GM12878 (cell line): ENCODE measurements around the gene TLE3. TPM values are rescaled to one million over a fixed set of nuclear protein-coding genes. Genes with fewer than 3 reads are reported as not detected.

Experiments used
- ATAC-seq: fragments of 200-7000 bp; cut with Tn5 transposase; 3 replicates; pipeline ENCODE4 v1.9.1; 2020; ENCODE audit warnings: mild to moderate bottlenecking, moderate library complexity
- BruUV-seq: library from RNA; stranded (reverse); fragments of 400-500 nt; replicated peaks from 2 replicates; lab custom pipeline; 2021; lab: Mats Ljungman, UMichigan
- CTCF ChIA-PET: fragments of 300-600 bp; sonication (Branson Sonifier 250); formaldehyde crosslinking; extraction: SDS; loops from one replicate; lab custom pipeline; 2021; ENCODE audit warnings: inconsistent platforms; lab: Yijun Ruan, JAX
- POLR2A ChIA-PET: fragments of 350-600 bp; formaldehyde crosslinking; extraction: SDS; loops from one replicate; lab custom pipeline; 2021; ENCODE audit warnings: inconsistent platforms; lab: Charles Lee
- RAD21 ChIA-PET: fragments of 300-600 bp; sonication (Branson Sonifier 250); formaldehyde crosslinking; loops from one replicate; lab custom pipeline; 2023; ENCODE audit warnings: antibody characterized with exemption; ENCODE audit not compliant: unreplicated experiment; lab: Charles Lee
- SMC1A ChIA-PET: fragments of 300-600 bp; sonication (Branson Sonifier 250); formaldehyde crosslinking; loops from one replicate; lab custom pipeline; 2023; ENCODE audit not compliant: unreplicated experiment, uncharacterized antibody; lab: Charles Lee
- DNase-seq: peaks from one replicate; pipeline ENCODE4 v3.0.0-alpha.2; 2011; ENCODE audit warnings: low read depth, low spot score
- FAIRE-seq: peaks from 3 replicates; lab custom pipeline; 2011; peaks lifted over from hg19 to GRCh38; lab: Jason Lieb, UNC
- H2AFZ ChIP-seq: 2 replicates; pipeline ENCODE4 v1.6.0; 2011; ENCODE audit warnings: low read depth, low read length, control low read depth; ENCODE audit not compliant: control insufficient read depth
- H3K27ac ChIP-seq: 2 replicates; pipeline ENCODE4 v1.5.1; 2011; ENCODE audit warnings: control low read depth; ENCODE audit not compliant: control insufficient read depth, insufficient read depth
- H3K27me3 ChIP-seq, 2 experiments: replicated peaks in 1 of 2; 2 replicates each; pipeline versions ENCODE4 v1.6.0 to v1.6.1; 2011; ENCODE audit warnings: low read length in 1 of 2; ENCODE audit not compliant: control insufficient read depth in 2 of 2, insufficient read depth in 2 of 2
- H3K36me3 ChIP-seq, 2 experiments: 2 replicates each; pipeline ENCODE4 v1.5.1; 2011; ENCODE audit warnings: low read length in 1 of 2; ENCODE audit not compliant: control insufficient read depth in 2 of 2, insufficient read depth in 2 of 2
- H3K4me1 ChIP-seq: 2 replicates; pipeline ENCODE4 v1.6.1; 2011; ENCODE audit warnings: mild to moderate bottlenecking, low read length, moderate library complexity, mixed read lengths; ENCODE audit not compliant: control insufficient read depth, insufficient read depth
- H3K4me2 ChIP-seq: 2 replicates; pipeline ENCODE4 v1.6.0; 2011; ENCODE audit warnings: control low read depth; ENCODE audit not compliant: control insufficient read depth, insufficient read depth
- H3K4me3 ChIP-seq: fragments of 200-600 bp; sonication (generic); 2 replicates; pipeline ENCODE4 v1.5.1; 2016
- H3K79me2 ChIP-seq: 2 replicates; pipeline ENCODE4 v1.6.0; 2011; ENCODE audit warnings: low read length; ENCODE audit not compliant: control insufficient read depth, insufficient read depth
- H3K9ac ChIP-seq: 2 replicates; pipeline ENCODE4 v1.8.0; 2011; ENCODE audit warnings: low read length, control low read depth, mixed read lengths; ENCODE audit not compliant: control insufficient read depth, insufficient read depth
- H3K9me3 ChIP-seq: replicated peaks from 3 replicates; pipeline ENCODE4 v1.5.1; 2011; ENCODE audit warnings: mild to moderate bottlenecking, low read length; ENCODE audit not compliant: control insufficient read depth, insufficient read depth
- H4K20me1 ChIP-seq: 2 replicates; pipeline ENCODE4 v1.6.0; 2011; ENCODE audit not compliant: control insufficient read depth, insufficient read depth
- CHD4 ChIP-seq: fragments of 200-600 bp; sonication (generic); IDR thresholded peaks from 2 replicates; pipeline ENCODE4 v1.6.1; 2016; ENCODE audit warnings: mild to moderate bottlenecking
- CREM ChIP-seq: IDR thresholded peaks from 2 replicates; pipeline ENCODE4 v1.6.1; 2014; ENCODE audit warnings: antibody characterized with exemption, low read depth
- CTCF ChIP-seq, 3 experiments: IDR thresholded peaks in 2 of 3; conservative IDR thresholded peaks in 1 of 3; 2 replicates each; pipeline ENCODE4 v1.5.1; 2011; ENCODE audit warnings: low read depth in 3 of 3, low read length in 3 of 3, mild to moderate bottlenecking in 3 of 3, control low read depth in 2 of 3, moderate library complexity in 2 of 3, inconsistent platforms in 1 of 3, mixed read lengths in 1 of 3; ENCODE audit not compliant: control insufficient read depth in 2 of 3, insufficient read depth in 1 of 3; ENCODE audit errors: extremely low read depth in 1 of 3
- HDAC6 ChIP-seq: fragments of 200-600 bp; sonication (generic); IDR thresholded peaks from one replicate; pipeline ENCODE4 v1.8.0; 2017; ENCODE audit warnings: antibody characterized with exemption; ENCODE audit not compliant: unreplicated experiment
- PML ChIP-seq: IDR thresholded peaks from 2 replicates; pipeline ENCODE4 v1.6.1; 2012; ENCODE audit warnings: low read length, inconsistent platforms
- ZNF622 ChIP-seq: fragments of 450-650 bp; IDR thresholded peaks from 2 replicates; pipeline ENCODE4 v1.6.1; 2017; ENCODE audit warnings: mild to moderate bottlenecking, inconsistent platforms
- WGBS: methylation state at CpG from one replicate; pipeline ENCODE4 v1.1.6; 2016; ENCODE audit warnings: low lambda C conversion rate; ENCODE audit not compliant: insufficient replicate concordance, insufficient coverage; ENCODE audit errors: missing lambda C conversion rate; 5-methylcytosine and 5-hydroxymethylcytosine counted together
- in situ Hi-C: fragments of 300-500 bp; cut with MboI; formaldehyde crosslinking; loops from 9 replicates; pipeline ENCODE4 v1.14.3; 2018; ENCODE audit warnings: mixed read lengths
- intact Hi-C: fragments of 100-400 bp; cut with micrococcal nuclease; formaldehyde crosslinking; loops from one replicate; pipeline ENCODE4 v1.14.2; 2022; ENCODE audit not compliant: unreplicated experiment
- polyA plus RNA-seq, 11 experiments: library from polyadenylated mRNA; depleted of rRNA in 4 of 11; unstranded in 6 of 11; stranded (reverse) in 5 of 11; fragments of >200 nt; fragmentation: Nextera tagmentation in 4 of 11; fragmentation: Illumina TruSeq in 1 of 11; extraction: Ambion mirVana in 4 of 11; extraction: Trizol in 1 of 11; gene quantifications; 1 replicate in 1 of 11; 2 replicates in 10 of 11; pipeline versions ENCODE4 v1.2.1 to v1.2.3, GENCODE V29; 2011 to 2016; ENCODE audit warnings: inconsistent platforms in 2 of 11, missing spikeins in 2 of 11, low read depth in 1 of 11
- total RNA-seq, 4 experiments: library from RNA; depleted of rRNA in 3 of 4; stranded (reverse); fragments of >200 nt in 3 of 4; fragmentation: Illumina TruSeq in 1 of 4; extraction: Trizol in 1 of 4; gene quantifications; 2 replicates each; pipeline versions ENCODE4 v1.2.1 to v1.2.3, GENCODE V29; 2013 to 2021
- TF ChIP-seq, protein P1 (sequence below): fragments of 150-350 bp; IDR thresholded peaks from 2 replicates; pipeline ENCODE4 v1.6.1; 2014; ENCODE audit warnings: mild to moderate bottlenecking, low read depth, low read length

The TLE3 gene
- total and polyA plus RNA-seq, 10 of the 15 experiments (the other 5 are each of a cell fraction or from before 2014, with no cell fraction given) = 1.2 to 65.5 (median 9.7) TPM

- ChIA-PET CTCF (no interaction called here), RAD21 (interaction anchor here (1.3 kb wide), 1 partner anchor 14 kb away, joined by 4 read pairs; no protein-coding TSS in a partner anchor), POLR2A (no interaction called here), SMC1A (interaction anchor here (0.8 to 1.7 kb wide), 4 partner anchors 11 to 26 kb away, joined by 3 to 5 read pairs (median 3); no protein-coding TSS in a partner anchor)
- Histone ChIP-seq H3K9me3 (no peaks in the 10 kb centered on the region), H4K20me1 (no peaks in the 10 kb centered on the region), H3K79me2 (no peaks in the 10 kb centered on the region), H3K36me3 (no peaks in the 10 kb centered on the region), H3K4me1 (peaks cover 9% of the 10 kb centered on the region; the same call in 1 of the 2 replicates), H3K27me3 (0 out of 4 replicates have a peak, but pooled peaks cover 0 to 1% of the 10 kb centered on the region in 2 experiments), H3K4me3 (no peak overlapping the region), H3K9ac (no peak overlapping the region), H2AFZ (no peak overlapping the region), H3K4me2 (no peak overlapping the region), H3K27ac (no peak overlapping the region)
- WGBS = 18% methylated on average over 3 of the region's 3 CpGs
- ATAC-seq (no peak), FAIRE-seq (no peak), DNase-seq (no peak)
- no TSS peak for BruUV-seq
- in situ Hi-C loops = no loop called here
- TF ChIP-seq CREM = no peak
- TF ChIP-seq CHD4 = no peak
- TF ChIP-seq PML = no peak
- TF ChIP-seq, protein P1, sequence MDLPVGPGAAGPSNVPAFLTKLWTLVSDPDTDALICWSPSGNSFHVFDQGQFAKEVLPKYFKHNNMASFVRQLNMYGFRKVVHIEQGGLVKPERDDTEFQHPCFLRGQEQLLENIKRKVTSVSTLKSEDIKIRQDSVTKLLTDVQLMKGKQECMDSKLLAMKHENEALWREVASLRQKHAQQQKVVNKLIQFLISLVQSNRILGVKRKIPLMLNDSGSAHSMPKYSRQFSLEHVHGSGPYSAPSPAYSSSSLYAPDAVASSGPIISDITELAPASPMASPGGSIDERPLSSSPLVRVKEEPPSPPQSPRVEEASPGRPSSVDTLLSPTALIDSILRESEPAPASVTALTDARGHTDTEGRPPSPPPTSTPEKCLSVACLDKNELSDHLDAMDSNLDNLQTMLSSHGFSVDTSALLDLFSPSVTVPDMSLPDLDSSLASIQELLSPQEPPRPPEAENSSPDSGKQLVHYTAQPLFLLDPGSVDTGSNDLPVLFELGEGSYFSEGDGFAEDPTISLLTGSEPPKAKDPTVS = no peak
- TF ChIP-seq HDAC6 = no peak
- TF ChIP-seq ZNF622 = no peak
- no peak for TF ChIP-seq CTCF (IDR thresholded peaks at IDR 0.05 in 2 of 3, conservative IDR thresholded peaks at IDR 0.05 in 1 of 3; ENCODE audit: control insufficient read depth in 2 of 3, extremely low read depth in 1 of 3, insufficient read depth in 1 of 3, low read depth in 3 of 3, low read length in 3 of 3)
- intact Hi-C loops = no loop called here
These were observed 16.5 kb upstream of the TLE3 start for GRCh38 chr15:70114221-70114620.
